OCI-LY3 (cell line): ENCODE data around the gene AP3B2.
A peak's percentile ranks its signal among the peaks of the same experiment; 100 is the strongest.

ENCODE experiments used
- H2AFZ ChIP-seq: fragments of 200-600, 300-600 bp; shearing (Covaris generic); 2 replicates; pipeline ENCODE4 v1.6.0; 2014; ENCODE audit warnings: antibody characterized with exemption, low read depth, low read length
- H3K27ac ChIP-seq: fragments of 200-600, 300-600 bp; sonication (generic); 2 replicates; pipeline ENCODE4 v1.5.1; 2014; ENCODE audit warnings: mild to moderate bottlenecking, low read length, moderate library complexity, mixed read lengths
- H3K27me3 ChIP-seq: fragments of 200-600, 300-600 bp; sonication (generic); 2 replicates; pipeline ENCODE4 v1.6.1; 2014; ENCODE audit warnings: low read depth, low read length, mixed read lengths
- H3K36me3 ChIP-seq: fragments of 200-600, 300-600 bp; sonication (generic); replicated peaks from 2 replicates; pipeline ENCODE3; 2014; ENCODE audit warnings: low read depth, low read length, mixed read lengths
- H3K4me1 ChIP-seq: fragments of 300-600, 200-600 bp; sonication (generic); 2 replicates; pipeline ENCODE4 v1.6.1; 2014; ENCODE audit warnings: low read length, mixed read lengths
- H3K4me2 ChIP-seq: fragments of 200-600, 300-600 bp; sonication (generic); 2 replicates; pipeline ENCODE4 v1.6.1; 2014; ENCODE audit warnings: low read length, mixed read lengths
- H3K4me3 ChIP-seq: fragments of 300-600, 200-600 bp; sonication (generic); 2 replicates; pipeline ENCODE4 v1.5.1; 2014; ENCODE audit warnings: antibody characterized with exemption, mild to moderate bottlenecking, low read length, moderate library complexity
- H3K79me2 ChIP-seq: fragments of 300-600, 200-600 bp; shearing (Covaris generic); 2 replicates; pipeline ENCODE4 v1.6.1; 2014; ENCODE audit warnings: mild to moderate bottlenecking, low read length, mixed read lengths
- H3K9ac ChIP-seq: fragments of 300-600, 200-600 bp; shearing (Covaris generic); 2 replicates; pipeline ENCODE4 v1.6.0; 2014; ENCODE audit warnings: mild to moderate bottlenecking, low read length, moderate library complexity
- H3K9me3 ChIP-seq: fragments of 200-600, 300-600 bp; shearing (Covaris generic); 2 replicates; pipeline ENCODE4 v1.6.1; 2014; ENCODE audit warnings: low read length, mixed read lengths; ENCODE audit not compliant: insufficient read depth
- H4K20me1 ChIP-seq: fragments of 200-600, 300-600 bp; sonication (generic); 2 replicates; pipeline ENCODE4 v1.6.1; 2016; ENCODE audit warnings: low read length, mixed read lengths; ENCODE audit not compliant: insufficient read depth
- CTCF ChIP-seq: fragments of 200-600, 300-600 bp; sonication (generic); IDR thresholded peaks from 2 replicates; pipeline ENCODE4 v1.5.1; 2014; ENCODE audit warnings: antibody characterized with exemption, low read length, low read depth
- EZH2phosphoT487 ChIP-seq: fragments of 200-600 bp; shearing (Covaris generic); IDR thresholded peaks from 2 replicates; pipeline ENCODE4 v1.6.1; 2018; ENCODE audit warnings: antibody characterized with exemption, mixed run types, low read depth

Gene AP3B2

GRCh38 chr15:82715003-82715402 lies 5.3 kb upstream of the AP3B2 start:
- Histone ChIP-seq H3K36me3 (no peaks in the 10 kb centered on the region), H4K20me1 (no peaks in the 10 kb centered on the region; the same call in 1 of the 2 replicates), H3K79me2 (no peaks in the 10 kb centered on the region), H3K9me3 (no peaks in the 10 kb centered on the region), H3K4me2 (no peak overlapping the region), H3K4me1 (peaks cover 13% of the 10 kb centered on the region), H3K9ac (no peak overlapping the region), H3K27me3 (0 out of 2 replicates have a peak, but pooled peaks cover 3% of the 10 kb centered on the region), H3K27ac (no peak overlapping the region), H3K4me3 (no peak overlapping the region), H2AFZ (no peak overlapping the region)
- no peak for TF ChIP-seq EZH2phosphoT487
- TF ChIP-seq CTCF: no peak

- Histone ChIP-seq H3K27ac (no peak overlapping the region), H3K36me3 (no peaks in the 10 kb centered on the region), H4K20me1 (no peaks in the 10 kb centered on the region; the same call in 1 of the 2 replicates), H3K4me1 (peaks cover 14% of the 10 kb centered on the region), H3K79me2 (no peaks in the 10 kb centered on the region), H3K27me3 (0 out of 2 replicates have a peak, but pooled peaks cover 2% of the 10 kb centered on the region), H3K9ac (no peak overlapping the region), H3K4me3 (no peak overlapping the region), H3K4me2 (no peak overlapping the region), H3K9me3 (no peaks in the 10 kb centered on the region), H2AFZ (no peak overlapping the region)
- TF ChIP-seq EZH2phosphoT487 (no peak), CTCF (no peak)
Observed at GRCh38 chr15:82714016-82714415, 4.3 kb upstream of the AP3B2 start.

- Histone ChIP-seq H3K9ac (no peak overlapping the region), H4K20me1 (no peaks in the 10 kb centered on the region; the same call in 1 of the 2 replicates), H3K79me2 (no peaks in the 10 kb centered on the region), H3K27ac (no peak overlapping the region), H3K4me1 (peaks cover 18% of the 10 kb centered on the region), H3K9me3 (no peaks in the 10 kb centered on the region), H2AFZ (no peak overlapping the region), H3K4me3 (no peak overlapping the region), H3K27me3 (no peaks in the 10 kb centered on the region), H3K4me2 (peak overlapping the region; percentile 57), H3K36me3 (no peaks in the 10 kb centered on the region)
- TF ChIP-seq EZH2phosphoT487 (no peak), CTCF (no peak)
Observed at GRCh38 chr15:82712036-82712435, 2.4 kb upstream of the AP3B2 start.

- Histone ChIP-seq H2AFZ (no peak overlapping the region), H3K9me3 (no peaks in the 10 kb centered on the region), H3K36me3 (no peaks in the 10 kb centered on the region), H3K9ac (no peak overlapping the region), H3K4me2 (no peak overlapping the region), H3K79me2 (no peaks in the 10 kb centered on the region), H4K20me1 (no peaks in the 10 kb centered on the region; the same call in 1 of the 2 replicates), H3K4me1 (peaks cover 18% of the 10 kb centered on the region), H3K27ac (no peak overlapping the region), H3K27me3 (no peaks in the 10 kb centered on the region), H3K4me3 (no peak overlapping the region)
- TF ChIP-seq EZH2phosphoT487 (no peak), CTCF (no peak)
Observed at GRCh38 chr15:82710926-82711490, 1.3 kb upstream of the AP3B2 start.
